HepG2 (cell line): ENCODE results near the gene PLA2G4B. TPM values are rescaled to one million over a fixed set of nuclear protein-coding genes. Genes with fewer than 3 reads are reported as not detected.

ENCODE experiments used
- ATAC-seq: fragments of 200-7000 bp; cut with Tn5 transposase; 3 replicates; pipeline ENCODE4 v1.9.1; 2020; ENCODE audit warnings: mild to moderate bottlenecking, moderate library complexity
- BruUV-seq: library from RNA; stranded (reverse); fragments of 400-500 nt; replicated peaks from 2 replicates; lab custom pipeline; 2021; lab: Mats Ljungman, UMichigan
- CTCF ChIA-PET: fragments of 300-600 bp; formaldehyde crosslinking; extraction: SDS; loops from one replicate; lab custom pipeline; 2021; ENCODE audit warnings: low total read pairs, inconsistent platforms, low intra/inter-chr PET ratio; lab: Yijun Ruan, JAX
- POLR2A ChIA-PET: fragments of 350-600 bp; sonication (Branson Sonifier 250); formaldehyde crosslinking; loops from one replicate; lab custom pipeline; 2020; ENCODE audit warnings: antibody characterized with exemption, inconsistent platforms; lab: Yijun Ruan, JAX
- DNase-seq: peaks from one replicate; pipeline ENCODE4 v3.0.0-alpha.2; 2015; ENCODE audit warnings: low spot score
- FAIRE-seq: peaks from 3 replicates; lab custom pipeline; 2011; peaks lifted over from hg19 to GRCh38; lab: Jason Lieb, UNC
- H2AFZ ChIP-seq: one replicate; pipeline ENCODE4 v1.6.1; 2011; ENCODE audit warnings: low read length, inconsistent platforms
- H3K27ac ChIP-seq: fragments of 300-600 bp; 3 replicates; pipeline ENCODE4 v1.8.0; 2011; ENCODE audit warnings: mixed run types, mild to moderate bottlenecking, mixed read lengths, low read length, inconsistent platforms; ENCODE audit not compliant: insufficient read depth; ENCODE audit errors: extremely low read length
- H3K27me3 ChIP-seq, 2 experiments: fragments of 200-600 bp in 1 of 2; 2 replicates in 1 of 2; 3 replicates in 1 of 2; pipeline versions ENCODE4 v1.6.0 to v1.8.0; 2011; ENCODE audit warnings: low read length in 2 of 2, mild to moderate bottlenecking in 2 of 2, moderate library complexity in 2 of 2, inconsistent platforms in 1 of 2; ENCODE audit not compliant: insufficient read depth in 2 of 2, control insufficient read depth in 1 of 2
- H3K36me3 ChIP-seq, 2 experiments: fragments of 200-600 bp in 1 of 2; replicated peaks in 1 of 2; 2 replicates in 1 of 2; 3 replicates in 1 of 2; pipeline versions ENCODE4 v1.5.1 to v1.8.0; 2011; ENCODE audit warnings: low read length in 2 of 2, inconsistent platforms in 1 of 2; ENCODE audit not compliant: insufficient read depth in 2 of 2, control insufficient read depth in 1 of 2
- H3K4me1 ChIP-seq: 2 replicates; pipeline ENCODE4 v1.5.1; 2012; ENCODE audit warnings: low read length, inconsistent platforms; ENCODE audit not compliant: insufficient read depth
- H3K4me2 ChIP-seq: 2 replicates; pipeline ENCODE4 v1.6.0; 2011; ENCODE audit warnings: low read depth, low read length, inconsistent platforms
- H3K4me3 ChIP-seq, 3 experiments: fragments of 200-600 bp in 1 of 3; sonication (generic), shearing (Covaris generic) in 1 of 3; replicated peaks in 1 of 3; 2 replicates each; pipeline ENCODE4 v1.5.1; 2011 to 2016; ENCODE audit warnings: low read length in 3 of 3, inconsistent platforms in 2 of 3, low read depth in 2 of 3, mild to moderate bottlenecking in 2 of 3, control low read depth in 1 of 3, mixed read lengths in 1 of 3; ENCODE audit not compliant: insufficient read depth in 1 of 3
- H3K79me2 ChIP-seq: one replicate; pipeline ENCODE4 v1.6.1; 2011; ENCODE audit warnings: low read length, inconsistent platforms; ENCODE audit not compliant: insufficient read depth
- H3K9ac ChIP-seq: 2 replicates; pipeline ENCODE4 v1.6.0; 2011; ENCODE audit warnings: mild to moderate bottlenecking, low read depth, low read length, inconsistent platforms; ENCODE audit not compliant: insufficient read depth
- H3K9me3 ChIP-seq: 2 replicates; pipeline ENCODE4 v1.5.1; 2012; ENCODE audit warnings: mild to moderate bottlenecking, low read length
- H4K20me1 ChIP-seq: 2 replicates; pipeline ENCODE4 v1.6.0; 2011; ENCODE audit warnings: inconsistent platforms, mild to moderate bottlenecking, low read length, moderate library complexity; ENCODE audit not compliant: insufficient read depth
- ARNT2 ChIP-seq: sonication (generic); formaldehyde crosslinking; IDR thresholded peaks from 2 replicates; pipeline ENCODE4 v1.8.0; 2022; ENCODE audit warnings: mild to moderate bottlenecking, low read depth, missing genetic modification reagents, moderate library complexity
- CTCF ChIP-seq: sonication (generic); formaldehyde crosslinking; IDR thresholded peaks from 2 replicates; pipeline ENCODE4 v1.5.0; 2020; ENCODE audit warnings: mild to moderate bottlenecking, missing genetic modification reagents, moderate library complexity
- SALL1 ChIP-seq: sonication (generic); formaldehyde crosslinking; IDR thresholded peaks from 2 replicates; pipeline ENCODE4 v1.8.0; 2022; ENCODE audit warnings: mild to moderate bottlenecking, missing genetic modification reagents
- ZNF503 ChIP-seq: sonication (generic); formaldehyde crosslinking; IDR thresholded peaks from 2 replicates; pipeline ENCODE4 v1.4.0; 2020; ENCODE audit warnings: missing genetic modification reagents
- ZNF850 ChIP-seq: sonication (generic); formaldehyde crosslinking; conservative IDR thresholded peaks from 2 replicates; pipeline ENCODE4 v1.9.0; 2021; ENCODE audit warnings: mild to moderate bottlenecking, missing genetic modification reagents
- WGBS: methylation state at CpG from one replicate; pipeline ENCODE4 v1.1.6; 2017; ENCODE audit warnings: low lambda C conversion rate; 5-methylcytosine and 5-hydroxymethylcytosine counted together
- in situ Hi-C: cut with HindIII; loops from 2 replicates; pipeline ENCODE4 v1.10.0; 2017; ENCODE audit warnings: low pct_unique_long_range_greater_than_20kb; ENCODE audit not compliant: extremely low pct_ligation_motif_present
- intact Hi-C: fragments of 100-400 bp; cut with micrococcal nuclease; formaldehyde crosslinking; loops from one replicate; pipeline ENCODE4 v1.10.0; 2022; ENCODE audit not compliant: unreplicated experiment
- polyA plus RNA-seq, 8 experiments: library from polyadenylated mRNA; depleted of rRNA in 3 of 8; stranded (reverse) in 7 of 8; unstranded in 1 of 8; fragments of >200 nt; fragmentation: Illumina TruSeq in 4 of 8; extraction: Trizol in 4 of 8; gene quantifications; 2 replicates each; pipeline versions ENCODE4 v1.2.1 to v1.2.3, GENCODE V29; 2011 to 2016; ENCODE audit warnings: low read depth in 4 of 8, missing spikeins in 1 of 8, mixed read lengths in 1 of 8; ENCODE audit not compliant: insufficient read depth in 1 of 8
- total RNA-seq, 5 experiments: library from RNA; depleted of rRNA; stranded (reverse); fragments of >200 nt; fragmentation: Illumina TruSeq; extraction: Trizol; gene quantifications; 2 replicates each; pipeline ENCODE4 v1.2.3, GENCODE V29; 2016; ENCODE audit warnings: low read depth in 1 of 5

Gene PLA2G4B
- total and polyA plus RNA-seq, 2 of the 13 experiments (the other 11 are each of a cell fraction or from before 2014, with no cell fraction given), result 5.1 to 8.0 TPM

- H3K27ac ChIP-seq, result no peak overlapping the region
- no peaks in the 10 kb centered on the region for H4K20me1 ChIP-seq
- no peaks in the 10 kb centered on the region for H3K4me1 ChIP-seq
- BruUV-seq, result no TSS peak
- no peak overlapping the region for H3K9ac ChIP-seq
- intact Hi-C loops (no loop called here), in situ Hi-C loops (no loop called here)
- ATAC-seq (no peak), FAIRE-seq (no peak), DNase-seq (no peak)
- ChIA-PET CTCF (no interaction called here), POLR2A (no interaction called here)
- H3K9me3 ChIP-seq, result no peaks in the 10 kb centered on the region
- no peak overlapping the region for H2AFZ ChIP-seq
- H3K27me3 ChIP-seq, result no peaks in the 10 kb centered on the region; a peak in 1 of 5 replicates
- H3K79me2 ChIP-seq, result no peaks in the 10 kb centered on the region
- 74% methylated on average over 2 of the region's 6 CpGs for WGBS
- H3K4me3 ChIP-seq, result no peak overlapping the region
- TF ChIP-seq CTCF (CRISPR knock-in tag) (peak; percentile 15; the same call in 1 of the 2 replicates), ZNF850 (CRISPR knock-in tag) (no peak), ZNF503 (CRISPR knock-in tag) (no peak), SALL1 (CRISPR knock-in tag) (no peak), ARNT2 (CRISPR knock-in tag) (no peak)
- H3K36me3 ChIP-seq, result peaks cover 3 to 16% of the 10 kb centered on the region in 2 experiments; a peak in 4 of 5 replicates
- H3K4me2 ChIP-seq, result no peak overlapping the region
These were observed 15.7 kb upstream of the PLA2G4B start for GRCh38 chr15:41822957-41823356.
